ENCODE data around the gene CRIM1.

- TF ChIP-seq POLR2AphosphoS5 (IDR thresholded peaks at IDR 0.05; ENCODE audit: low read depth, low read length) (no peak), REST (IDR thresholded peaks at IDR 0.05; ENCODE audit: insufficient read depth in 1 of 2, low read depth in 2 of 2, low read length in 2 of 2) (no peak), SIN3A (IDR thresholded peaks at IDR 0.05; ENCODE audit: borderline replicate concordance, insufficient read depth, low read length) (no peak)
These were observed 124.5 kb downstream of the CRIM1 start for GRCh38 chr2:36480028-36480427.
